AG09309 (cell line): ENCODE measurements around the gene PLXNB2.

ENCODE experiments used
- DNase-seq: peaks from one replicate; pipeline ENCODE4 v3.0.0-alpha.2; 2010; ENCODE audit warnings: low read depth
- H3K4me3 ChIP-seq: 2 replicates; pipeline ENCODE4 v1.5.1; 2011; ENCODE audit warnings: mild to moderate bottlenecking, low read depth, low read length, moderate library complexity; ENCODE audit not compliant: control insufficient read depth
- TF ChIP-seq, protein P1 (sequence below): IDR thresholded peaks from 2 replicates; pipeline ENCODE4 v1.5.1; 2011; ENCODE audit warnings: mild to moderate bottlenecking, low read depth, low read length, inconsistent platforms; ENCODE audit not compliant: insufficient read depth, control insufficient read depth; ENCODE audit errors: missing control alignments

PLXNB2 gene

DNA sequence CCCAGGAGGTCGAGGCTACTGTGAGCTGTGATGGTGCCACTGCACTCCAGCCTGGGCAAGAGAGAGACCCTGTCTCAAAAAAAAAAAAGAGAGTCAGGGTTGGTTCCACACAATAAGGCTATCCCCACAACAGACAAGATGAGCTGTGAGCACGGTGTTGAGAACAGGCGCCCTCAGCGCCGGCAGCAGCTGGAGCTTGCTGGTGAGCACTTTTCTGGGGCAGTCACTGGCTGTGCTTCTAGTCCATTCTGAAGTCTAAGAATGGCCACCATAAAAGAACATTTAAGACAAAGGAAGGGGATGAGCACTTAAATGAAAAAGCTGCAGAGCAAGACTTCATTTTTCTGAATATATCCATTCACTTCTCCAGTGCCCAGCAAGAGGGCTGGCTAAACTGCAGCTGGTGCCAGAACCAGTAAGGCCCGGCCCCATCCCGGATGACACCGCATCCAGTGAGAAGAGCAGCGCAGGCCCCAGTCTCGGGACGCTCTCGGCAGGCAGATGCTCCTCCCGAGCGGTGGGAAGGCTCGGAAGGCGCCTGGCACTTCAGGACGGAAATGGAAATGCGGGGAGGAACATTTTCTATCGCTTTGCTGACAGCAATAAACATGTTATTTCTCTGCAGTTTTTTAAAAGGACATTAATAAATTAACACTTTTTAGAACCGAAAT is 74.8 kb downstream of the PLXNB2 start:
- no peak overlapping the region for H3K4me3 ChIP-seq
- TF ChIP-seq, protein P1, sequence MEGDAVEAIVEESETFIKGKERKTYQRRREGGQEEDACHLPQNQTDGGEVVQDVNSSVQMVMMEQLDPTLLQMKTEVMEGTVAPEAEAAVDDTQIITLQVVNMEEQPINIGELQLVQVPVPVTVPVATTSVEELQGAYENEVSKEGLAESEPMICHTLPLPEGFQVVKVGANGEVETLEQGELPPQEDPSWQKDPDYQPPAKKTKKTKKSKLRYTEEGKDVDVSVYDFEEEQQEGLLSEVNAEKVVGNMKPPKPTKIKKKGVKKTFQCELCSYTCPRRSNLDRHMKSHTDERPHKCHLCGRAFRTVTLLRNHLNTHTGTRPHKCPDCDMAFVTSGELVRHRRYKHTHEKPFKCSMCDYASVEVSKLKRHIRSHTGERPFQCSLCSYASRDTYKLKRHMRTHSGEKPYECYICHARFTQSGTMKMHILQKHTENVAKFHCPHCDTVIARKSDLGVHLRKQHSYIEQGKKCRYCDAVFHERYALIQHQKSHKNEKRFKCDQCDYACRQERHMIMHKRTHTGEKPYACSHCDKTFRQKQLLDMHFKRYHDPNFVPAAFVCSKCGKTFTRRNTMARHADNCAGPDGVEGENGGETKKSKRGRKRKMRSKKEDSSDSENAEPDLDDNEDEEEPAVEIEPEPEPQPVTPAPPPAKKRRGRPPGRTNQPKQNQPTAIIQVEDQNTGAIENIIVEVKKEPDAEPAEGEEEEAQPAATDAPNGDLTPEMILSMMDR, result no peak
- no peak for DNase-seq

DNA sequence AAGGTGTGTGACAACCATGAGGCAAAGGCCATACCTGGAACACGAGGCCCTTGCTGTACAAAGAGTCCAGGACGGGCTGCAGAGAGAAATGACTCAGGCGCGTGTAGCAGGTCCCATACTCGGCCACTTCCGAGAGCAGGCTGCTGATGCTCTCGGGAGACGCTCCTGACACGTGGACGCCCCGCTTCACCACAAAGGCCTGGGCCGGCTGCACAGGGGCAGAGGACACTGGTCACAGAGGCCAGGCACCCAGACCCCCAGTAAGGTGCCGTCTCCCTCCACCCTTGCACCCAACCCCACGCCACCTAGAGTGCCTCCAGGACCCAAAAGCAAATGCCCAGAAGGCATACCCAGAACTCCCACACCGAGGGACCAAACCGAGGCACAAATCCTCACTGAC is 78.1 kb downstream of the PLXNB2 start:
- TF ChIP-seq, protein P1, result no peak
- no peak overlapping the region for H3K4me3 ChIP-seq
- no peak for DNase-seq

DNA sequence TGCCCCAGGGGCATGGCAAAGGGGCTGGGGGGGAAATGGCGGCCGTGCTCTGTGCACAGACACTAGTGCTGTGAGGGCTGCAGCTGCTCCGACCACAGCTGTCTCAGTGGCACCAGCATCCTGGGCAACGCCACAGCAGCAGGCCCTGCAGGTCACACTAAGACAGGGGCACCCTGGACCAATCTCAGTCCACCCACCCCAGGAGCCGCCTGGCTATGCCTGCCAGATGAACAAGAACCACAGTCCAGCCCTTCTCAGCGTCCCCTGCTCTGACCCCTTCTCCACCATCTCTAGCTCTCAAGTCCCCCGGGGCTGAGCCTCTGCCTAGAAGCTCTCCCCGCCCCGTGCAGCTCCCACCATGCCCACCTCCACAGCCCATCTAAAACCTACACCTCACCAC is 79.1 kb downstream of the PLXNB2 start:
- DNase-seq, result no peak
- TF ChIP-seq, protein P1, result no peak
- no peak overlapping the region for H3K4me3 ChIP-seq

DNA sequence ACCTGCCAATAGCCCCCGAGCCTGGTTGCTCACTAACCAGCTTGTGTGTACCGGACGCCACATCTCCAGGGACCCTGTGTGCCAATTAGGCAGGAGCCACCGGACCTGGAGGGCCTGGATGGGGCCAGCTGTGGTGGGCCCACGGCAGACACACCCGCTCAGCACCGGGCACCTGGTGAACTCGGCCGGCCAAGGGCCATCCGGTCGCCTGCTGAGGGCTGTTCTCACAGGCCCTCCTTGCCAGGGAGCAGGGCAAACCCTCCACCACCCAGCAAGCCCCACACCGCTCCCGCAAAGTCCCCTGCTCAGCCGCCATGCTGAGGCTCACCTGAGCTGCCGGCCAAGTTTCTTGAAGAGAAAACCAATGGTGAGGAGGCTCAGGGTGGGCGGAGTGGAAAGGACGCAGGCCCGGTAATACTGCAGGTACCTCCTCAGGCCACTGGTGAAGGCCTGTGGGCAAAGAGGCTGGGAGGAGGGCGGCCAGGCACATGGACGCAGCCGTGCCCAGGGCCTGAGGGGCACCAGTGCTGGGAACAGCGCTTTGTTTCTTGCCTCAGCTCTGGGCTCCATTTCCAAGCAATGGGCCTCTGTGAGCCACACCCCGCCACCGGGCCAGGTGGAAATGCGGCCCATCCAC is 79.7 kb downstream of the PLXNB2 start:
- no peak overlapping the region for H3K4me3 ChIP-seq
- TF ChIP-seq, protein P1, result no peak
- DNase-seq, result no peak

DNA sequence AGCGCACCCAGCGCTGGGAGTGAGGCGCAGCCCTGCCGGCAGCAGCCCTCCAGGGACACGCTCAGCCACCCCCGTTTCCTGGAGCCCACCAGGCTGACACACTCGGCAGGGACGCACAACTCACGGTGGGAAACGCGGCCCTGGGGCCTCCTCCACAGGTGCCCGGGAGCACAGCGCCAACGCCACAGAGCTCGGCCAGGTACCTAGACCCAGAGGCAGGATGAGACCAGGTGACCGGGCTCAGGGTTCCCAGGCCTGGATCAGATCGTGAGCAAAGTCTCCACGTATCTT is 80.6 kb downstream of the PLXNB2 start:
- TF ChIP-seq, protein P1, result no peak
- no peak for DNase-seq
- no peak overlapping the region for H3K4me3 ChIP-seq

DNA sequence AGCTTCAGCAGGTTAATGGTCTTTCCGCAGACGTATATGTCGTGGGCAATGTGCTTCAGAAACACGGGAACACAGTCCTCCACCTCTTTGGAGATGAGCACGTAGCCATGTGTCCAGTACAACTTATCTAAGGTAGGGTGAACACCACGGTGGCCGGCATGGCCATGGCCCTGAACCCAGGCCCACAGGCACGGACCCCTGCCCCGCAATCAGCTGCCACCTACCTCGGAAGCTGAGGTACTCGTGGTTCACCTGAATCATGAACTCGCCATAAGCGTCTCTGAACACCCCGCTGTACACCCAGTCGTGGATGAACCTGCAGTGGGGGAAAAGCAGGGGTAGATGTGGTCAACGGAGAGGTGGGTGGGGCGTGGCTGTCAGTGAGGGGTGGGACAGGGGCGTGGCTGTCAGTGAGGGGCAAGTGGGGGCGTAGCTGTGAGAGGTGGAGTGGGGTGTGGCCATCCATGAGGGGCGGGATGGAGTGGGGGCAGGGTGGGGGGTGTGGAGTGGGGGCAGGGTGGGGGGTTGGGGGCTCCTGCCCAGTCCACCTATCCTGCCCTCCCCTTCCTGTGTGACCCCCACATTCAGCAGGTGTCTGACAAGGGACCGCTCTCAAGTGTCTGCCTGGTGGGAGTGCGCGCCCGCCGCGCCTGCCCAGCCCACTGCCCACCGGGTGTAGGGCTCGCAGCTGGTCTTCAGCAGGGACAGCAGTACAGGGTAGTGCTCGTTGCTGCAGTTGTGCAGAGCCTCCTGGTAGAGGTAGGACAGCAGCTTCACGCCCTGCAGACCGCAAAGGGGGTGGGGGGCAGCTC is 81.2 kb downstream of the PLXNB2 start:
- TF ChIP-seq, protein P1, result no peak
- no peak for DNase-seq
- no peak overlapping the region for H3K4me3 ChIP-seq
